HEK293T (cell line): Measurements from ENCODE around the gene SPIN1.

ENCODE experiments used
- BHLHE40 ChIP-seq: fragments of 450-650 bp; IDR thresholded peaks from 2 replicates; pipeline ENCODE4 v1.6.1; 2016; ENCODE audit warnings: mild to moderate bottlenecking, moderate library complexity, borderline replicate concordance
- ELF4 ChIP-seq: fragments of 450-650 bp; IDR thresholded peaks from 2 replicates; pipeline ENCODE4 v1.6.1; 2017; ENCODE audit warnings: antibody characterized with exemption
- FOXA1 ChIP-seq: fragments of 450-650 bp; IDR thresholded peaks from 2 replicates; pipeline ENCODE4 v1.6.1; 2016; ENCODE audit warnings: mild to moderate bottlenecking
- FOXK2 ChIP-seq: fragments of 450-650 bp; IDR thresholded peaks from 2 replicates; pipeline ENCODE4 v1.6.1; 2016; ENCODE audit warnings: mild to moderate bottlenecking
- L3MBTL2 ChIP-seq: fragments of 450-650 bp; conservative IDR thresholded peaks from 2 replicates; pipeline ENCODE4 v1.6.1; 2016; ENCODE audit warnings: mild to moderate bottlenecking
- NFRKB ChIP-seq: fragments of 450-650 bp; IDR thresholded peaks from 2 replicates; pipeline ENCODE4 v1.6.1; 2016; ENCODE audit warnings: mild to moderate bottlenecking, moderate library complexity
- SP1 ChIP-seq: fragments of 450-650 bp; IDR thresholded peaks from 2 replicates; pipeline ENCODE4 v1.6.1; 2017
- TARDBP ChIP-seq: fragments of 450-650 bp; IDR thresholded peaks from 2 replicates; pipeline ENCODE4 v1.6.1; 2016
- ZNF384 ChIP-seq: fragments of 450-650 bp; IDR thresholded peaks from 2 replicates; pipeline ENCODE4 v1.6.1; 2016

GRCh38 chr9:88478246-88478645 lies 90.0 kb downstream of the SPIN1 start:
- TF ChIP-seq BHLHE40 (no peak), SP1 (no peak), L3MBTL2 (no peak), ZNF384 (no peak), TARDBP (no peak), ELF4 (no peak), NFRKB (no peak), FOXA1 (no peak), FOXK2 (no peak)
